ENCODE measurements around the gene GNAI3. TPM values are rescaled to one million over a fixed set of nuclear protein-coding genes. Genes with fewer than 3 reads are reported as not detected.

GNAI3 gene
- polyA plus RNA-seq, 3 donors, result 3.0 to 14.2 (median 10.4) TPM

DNA sequence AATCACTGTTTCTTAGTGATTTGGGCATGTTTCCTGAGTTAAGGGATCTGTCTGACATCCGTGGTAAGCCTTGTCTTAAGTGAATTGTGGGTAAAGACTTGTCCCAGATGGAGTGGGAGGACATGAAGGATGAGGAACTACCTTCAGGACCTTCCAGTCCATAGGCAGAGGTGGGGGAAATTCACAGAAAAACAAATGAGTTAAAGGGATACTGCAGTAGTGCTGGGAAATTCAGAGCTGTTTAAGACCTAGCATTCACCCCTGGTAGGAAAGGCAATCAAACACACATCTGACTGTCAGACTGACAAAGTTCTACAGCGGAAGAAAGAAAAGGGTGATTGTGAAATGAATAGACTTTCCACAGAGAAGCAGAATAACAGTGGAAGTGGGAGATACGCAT, 68.0 kb downstream of the GNAI3 start:
- Mint-ChIP-seq H3K27me3 (ENCODE audit: low read depth in 3 of 3) (peaks cover 0 to 1% (median 0%) of the 10 kb centered on the region in 3 donors), H3K4me3 (peak overlapping the region; percentile 65 to 83), H3K27ac (peak overlapping the region; percentile 98 to 100 (median 99)), H3K36me3 (peaks cover 0 to 8% of the 10 kb centered on the region in 2 donors), H3K4me1 (peaks cover 67% of the 10 kb centered on the region), H3K9me3 (peaks cover 0 to 2% (median 2%) of the 10 kb centered on the region in 7 donors)
- Histone ChIP-seq H3K9ac (ENCODE audit: insufficient read depth, low read length, poor library complexity, severe bottlenecking) (peak overlapping the region; percentile 51), H3K4me2 (replicated peaks; ENCODE audit: extremely low read depth, low read length, poor library complexity, severe bottlenecking) (peak overlapping the region; percentile 54), H3K79me2 (ENCODE audit: insufficient read depth, low read length) (peaks cover 22% of the 10 kb centered on the region), H2AFZ (ENCODE audit: insufficient read depth, low read depth, low read length, poor library complexity, severe bottlenecking) (no peak overlapping the region), H3K9me3 (replicated peaks in 1 of 2; ENCODE audit: control insufficient read depth in 1 of 2, insufficient read depth in 1 of 2, low read length in 2 of 2) (no peaks in the 10 kb centered on the region), H3K27me3 (ENCODE audit: control insufficient read depth in 2 of 2, insufficient read depth in 2 of 2, low read length in 2 of 2) (no peaks in the 10 kb centered on the region), H3K4me3 (replicated peaks in 1 of 3; ENCODE audit: low read depth in 2 of 3, low read length in 3 of 3) (peak overlapping the region in 2 of 3 experiments; percentile 9 to 55), H3K36me3 (replicated peaks in 1 of 2; ENCODE audit: control insufficient read depth in 1 of 2, insufficient read depth in 2 of 2, low read length in 2 of 2) (no peaks in the 10 kb centered on the region), H4K20me1 (ENCODE audit: insufficient read depth, low read length) (peaks cover 6% of the 10 kb centered on the region), H3K27ac (ENCODE audit: low read depth in 1 of 2, low read length in 2 of 2) (peak overlapping the region; percentile 90 to 99), H3K4me1 (ENCODE audit: control insufficient read depth in 1 of 2, insufficient read depth in 2 of 2, low read length in 2 of 2) (peaks cover 57 to 66% of the 10 kb centered on the region in 2 donors)
- TF ChIP-seq, protein P1, sequence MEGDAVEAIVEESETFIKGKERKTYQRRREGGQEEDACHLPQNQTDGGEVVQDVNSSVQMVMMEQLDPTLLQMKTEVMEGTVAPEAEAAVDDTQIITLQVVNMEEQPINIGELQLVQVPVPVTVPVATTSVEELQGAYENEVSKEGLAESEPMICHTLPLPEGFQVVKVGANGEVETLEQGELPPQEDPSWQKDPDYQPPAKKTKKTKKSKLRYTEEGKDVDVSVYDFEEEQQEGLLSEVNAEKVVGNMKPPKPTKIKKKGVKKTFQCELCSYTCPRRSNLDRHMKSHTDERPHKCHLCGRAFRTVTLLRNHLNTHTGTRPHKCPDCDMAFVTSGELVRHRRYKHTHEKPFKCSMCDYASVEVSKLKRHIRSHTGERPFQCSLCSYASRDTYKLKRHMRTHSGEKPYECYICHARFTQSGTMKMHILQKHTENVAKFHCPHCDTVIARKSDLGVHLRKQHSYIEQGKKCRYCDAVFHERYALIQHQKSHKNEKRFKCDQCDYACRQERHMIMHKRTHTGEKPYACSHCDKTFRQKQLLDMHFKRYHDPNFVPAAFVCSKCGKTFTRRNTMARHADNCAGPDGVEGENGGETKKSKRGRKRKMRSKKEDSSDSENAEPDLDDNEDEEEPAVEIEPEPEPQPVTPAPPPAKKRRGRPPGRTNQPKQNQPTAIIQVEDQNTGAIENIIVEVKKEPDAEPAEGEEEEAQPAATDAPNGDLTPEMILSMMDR (IDR thresholded peaks at IDR 0.05), result no peak
- intact Hi-C loops (cut with micrococcal nuclease), result loop anchor here in 1 of 2 donors (5.0 kb wide), 1 partner anchor 206 kb away; no protein-coding TSS in a partner anchor
- peak in 2 of 3 donors; percentile 50 to 66 for DNase-seq
- WGBS (ENCODE audit: insufficient coverage), result 3% methylated on average over 2 of the region's 3 CpGs

DNA sequence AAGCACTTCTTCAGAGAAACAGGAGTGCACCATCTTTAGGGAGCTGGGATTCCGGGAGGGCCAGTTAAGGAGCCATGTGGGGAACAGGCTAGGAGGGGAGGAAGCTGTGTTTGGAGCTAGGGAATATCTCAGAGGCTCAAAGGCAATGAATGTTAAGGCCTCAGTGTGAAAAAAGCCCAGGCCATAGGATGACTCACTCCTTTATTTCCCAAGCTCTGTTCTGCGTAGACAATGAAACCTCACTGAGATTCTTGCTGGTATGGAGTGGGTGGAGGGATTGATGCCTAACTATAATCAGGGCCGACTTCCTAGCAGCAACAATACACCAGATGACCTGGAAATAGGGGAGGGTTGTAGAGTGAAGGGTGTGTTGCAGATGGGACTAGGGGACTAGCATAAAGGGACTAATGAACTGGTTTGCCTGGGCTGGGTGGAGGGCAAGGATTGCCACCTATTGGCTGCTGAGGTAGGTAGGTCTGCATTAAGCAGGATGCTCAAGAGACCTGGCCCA, 68.9 kb downstream of the GNAI3 start:
- intact Hi-C loops (cut with micrococcal nuclease), result loop anchor here in 1 of 2 donors (5.0 kb wide), 1 partner anchor 205 kb away; no protein-coding TSS in a partner anchor
- Mint-ChIP-seq H3K4me3 (peak overlapping the region; percentile 37 to 65), H3K27ac (peak overlapping the region; percentile 98 to 100 (median 99)), H3K4me1 (peaks cover 67% of the 10 kb centered on the region), H3K9me3 (peaks cover 0 to 2% (median 2%) of the 10 kb centered on the region in 7 donors), H3K27me3 (ENCODE audit: low read depth in 3 of 3) (peaks cover 0 to 1% (median 0%) of the 10 kb centered on the region in 3 donors), H3K36me3 (peaks cover 6 to 16% of the 10 kb centered on the region in 2 donors)
- TF ChIP-seq, protein P1 (IDR thresholded peaks at IDR 0.05), result no peak
- DNase-seq, result peak; percentile 84 to 91 (median 89)
- no peaks in the 10 kb centered on the region for H3K36me3 ChIP-seq (replicated peaks in 1 of 2; ENCODE audit: control insufficient read depth in 1 of 2, insufficient read depth in 2 of 2, low read length in 2 of 2)
- peaks cover 62 to 71% of the 10 kb centered on the region in 2 donors for H3K4me1 ChIP-seq (ENCODE audit: control insufficient read depth in 1 of 2, insufficient read depth in 2 of 2, low read length in 2 of 2)
- no peaks in the 10 kb centered on the region for H3K27me3 ChIP-seq (ENCODE audit: control insufficient read depth in 2 of 2, insufficient read depth in 2 of 2, low read length in 2 of 2)
- peak overlapping the region in 1 of 3 experiments; percentile 55 for H3K4me3 ChIP-seq (replicated peaks in 1 of 3; ENCODE audit: low read depth in 2 of 3, low read length in 3 of 3)
- H3K9ac ChIP-seq (ENCODE audit: insufficient read depth, low read length, poor library complexity, severe bottlenecking), result peak overlapping the region; percentile 51
- peak overlapping the region; percentile 54 for H3K4me2 ChIP-seq (replicated peaks; ENCODE audit: extremely low read depth, low read length, poor library complexity, severe bottlenecking)
- peaks cover 15% of the 10 kb centered on the region for H4K20me1 ChIP-seq (ENCODE audit: insufficient read depth, low read length)
- 48% methylated on average over 2 of the region's 3 CpGs for WGBS (ENCODE audit: insufficient coverage)
- H3K9me3 ChIP-seq (replicated peaks in 1 of 2; ENCODE audit: control insufficient read depth in 1 of 2, insufficient read depth in 1 of 2, low read length in 2 of 2), result no peaks in the 10 kb centered on the region
- peak overlapping the region; percentile 90 to 99 for H3K27ac ChIP-seq (ENCODE audit: low read depth in 1 of 2, low read length in 2 of 2)
- H3K79me2 ChIP-seq (ENCODE audit: insufficient read depth, low read length), result peaks cover 31% of the 10 kb centered on the region
- H2AFZ ChIP-seq (ENCODE audit: insufficient read depth, low read depth, low read length, poor library complexity, severe bottlenecking), result no peak overlapping the region
